ENCODE measurements around the gene L3MBTL4.

DNA sequence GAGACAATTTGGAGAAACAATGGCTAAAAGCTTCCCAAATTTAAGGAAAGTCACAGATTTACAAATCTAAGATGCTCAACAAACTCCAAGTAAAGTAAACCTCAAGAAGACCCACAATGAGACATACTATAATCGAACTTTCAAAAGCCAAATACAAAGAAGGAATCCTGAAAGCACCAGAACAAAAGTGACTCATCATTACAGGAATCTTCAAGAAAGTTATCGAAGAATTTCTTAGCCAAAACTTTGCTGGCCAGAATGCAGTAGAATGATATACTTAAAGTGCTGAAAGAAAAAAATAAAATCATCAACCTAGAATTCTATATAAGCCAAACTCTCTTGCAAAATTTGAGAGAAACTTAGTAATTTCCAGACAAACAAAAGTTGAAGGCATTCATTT lies 412.8 kb downstream of the L3MBTL4 start:
- TF ChIP-seq, protein P1, sequence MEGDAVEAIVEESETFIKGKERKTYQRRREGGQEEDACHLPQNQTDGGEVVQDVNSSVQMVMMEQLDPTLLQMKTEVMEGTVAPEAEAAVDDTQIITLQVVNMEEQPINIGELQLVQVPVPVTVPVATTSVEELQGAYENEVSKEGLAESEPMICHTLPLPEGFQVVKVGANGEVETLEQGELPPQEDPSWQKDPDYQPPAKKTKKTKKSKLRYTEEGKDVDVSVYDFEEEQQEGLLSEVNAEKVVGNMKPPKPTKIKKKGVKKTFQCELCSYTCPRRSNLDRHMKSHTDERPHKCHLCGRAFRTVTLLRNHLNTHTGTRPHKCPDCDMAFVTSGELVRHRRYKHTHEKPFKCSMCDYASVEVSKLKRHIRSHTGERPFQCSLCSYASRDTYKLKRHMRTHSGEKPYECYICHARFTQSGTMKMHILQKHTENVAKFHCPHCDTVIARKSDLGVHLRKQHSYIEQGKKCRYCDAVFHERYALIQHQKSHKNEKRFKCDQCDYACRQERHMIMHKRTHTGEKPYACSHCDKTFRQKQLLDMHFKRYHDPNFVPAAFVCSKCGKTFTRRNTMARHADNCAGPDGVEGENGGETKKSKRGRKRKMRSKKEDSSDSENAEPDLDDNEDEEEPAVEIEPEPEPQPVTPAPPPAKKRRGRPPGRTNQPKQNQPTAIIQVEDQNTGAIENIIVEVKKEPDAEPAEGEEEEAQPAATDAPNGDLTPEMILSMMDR (IDR thresholded peaks at IDR 0.05) = no peak
- no peak for TF ChIP-seq POLR2A (IDR thresholded peaks at IDR 0.05)

Measured in esophagus squamous epithelium (tissue), 4 donors.